Putamen (tissue), 1 donor: ENCODE measurements around the gene CACNA2D2.
A peak's percentile ranks its signal among the peaks of the same experiment; 100 is the strongest.

ENCODE experiments used
- DNase-seq: peaks from one replicate; pipeline ENCODE4 v3.0.0-alpha.2; 2016; ENCODE audit warnings: low spot score

CACNA2D2 gene

GRCh38 chr3:50427217-50427616, 76.2 kb downstream of the CACNA2D2 start:
- DNase-seq: no peak

- no peak for DNase-seq
Observed at GRCh38 chr3:50425911-50426310, 77.5 kb downstream of the CACNA2D2 start.

- no peak for DNase-seq
Observed at GRCh38 chr3:50423543-50423942, 79.9 kb downstream of the CACNA2D2 start.

DNA sequence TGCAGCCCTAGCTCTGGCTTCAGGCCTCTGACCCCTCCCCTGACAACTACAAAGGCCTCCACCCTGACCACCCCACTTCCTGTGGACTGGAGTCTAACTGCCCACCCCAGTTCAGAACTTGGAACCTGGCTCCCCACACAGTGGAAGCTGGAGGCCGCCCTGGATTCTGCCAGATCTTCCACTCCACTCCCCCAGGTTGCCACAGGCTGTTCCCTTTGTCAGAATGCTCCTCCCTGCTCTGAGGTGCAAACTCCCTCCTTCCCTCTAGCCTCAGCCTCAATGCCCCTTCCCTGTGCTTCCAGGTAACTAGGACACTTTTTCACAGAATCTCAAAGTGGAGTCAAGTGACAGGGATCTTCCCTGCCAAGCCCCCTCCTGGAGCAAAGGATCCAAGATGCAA, 81.3 kb downstream of the CACNA2D2 start:
- no peak for DNase-seq

DNA sequence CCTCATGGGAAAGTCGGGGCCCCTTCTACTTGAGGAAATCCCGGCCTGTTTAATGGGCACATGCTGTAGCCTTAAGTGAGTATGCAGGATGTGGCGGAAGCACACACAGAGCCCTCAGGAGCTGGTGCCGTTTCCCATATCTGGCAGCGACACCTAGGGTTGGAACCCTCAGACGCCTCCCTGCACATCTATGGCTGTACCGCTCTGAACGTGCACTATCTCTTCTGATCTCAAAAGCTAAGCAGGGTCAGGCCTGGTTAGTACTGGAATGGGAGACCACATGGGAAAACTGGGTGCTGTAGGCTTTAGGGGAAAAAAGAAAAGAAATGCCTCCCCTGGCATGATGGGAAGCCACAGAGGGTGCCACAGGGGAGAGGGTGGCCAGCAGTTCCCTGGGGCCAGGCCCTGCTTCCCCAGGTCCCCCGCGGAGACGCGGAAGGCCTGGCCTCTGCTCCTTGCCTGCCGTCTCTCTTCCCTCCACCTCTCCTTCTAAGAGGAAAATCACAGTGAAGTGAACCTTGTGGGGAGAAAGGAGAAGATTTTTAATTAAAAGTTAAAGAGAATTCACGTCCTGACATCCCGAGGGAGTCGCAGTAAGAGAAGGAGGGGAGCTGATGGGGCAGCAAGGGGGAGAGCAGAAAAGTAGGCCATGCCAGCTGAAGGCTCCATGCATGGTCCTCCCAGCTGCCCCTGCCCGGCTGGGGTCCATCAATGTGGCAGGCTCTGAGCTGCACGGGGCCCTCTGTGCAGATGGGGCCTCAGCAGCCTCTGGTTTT, 83.7 kb downstream of the CACNA2D2 start:
- no peak for DNase-seq

DNA sequence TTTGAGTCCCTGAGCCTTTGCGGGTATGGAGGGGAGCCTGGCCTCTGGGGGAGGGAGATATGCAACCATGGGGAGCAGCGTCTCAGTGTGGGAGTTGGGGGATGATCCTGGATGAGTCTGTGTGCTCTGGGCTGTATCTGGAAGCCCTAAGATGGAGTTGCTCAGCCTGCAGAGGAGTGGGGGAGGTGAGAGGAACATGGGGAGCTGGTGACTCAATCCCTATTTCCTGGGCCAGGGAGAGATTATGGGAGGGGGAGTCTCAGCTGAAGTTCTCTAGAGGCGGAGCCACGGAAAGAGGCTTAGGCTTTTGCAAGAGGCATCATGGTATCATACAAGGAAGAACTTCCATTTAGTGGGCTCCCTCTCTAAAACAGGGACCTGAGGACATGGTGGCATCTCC, 84.6 kb downstream of the CACNA2D2 start:
- DNase-seq: peak; percentile 33

DNA sequence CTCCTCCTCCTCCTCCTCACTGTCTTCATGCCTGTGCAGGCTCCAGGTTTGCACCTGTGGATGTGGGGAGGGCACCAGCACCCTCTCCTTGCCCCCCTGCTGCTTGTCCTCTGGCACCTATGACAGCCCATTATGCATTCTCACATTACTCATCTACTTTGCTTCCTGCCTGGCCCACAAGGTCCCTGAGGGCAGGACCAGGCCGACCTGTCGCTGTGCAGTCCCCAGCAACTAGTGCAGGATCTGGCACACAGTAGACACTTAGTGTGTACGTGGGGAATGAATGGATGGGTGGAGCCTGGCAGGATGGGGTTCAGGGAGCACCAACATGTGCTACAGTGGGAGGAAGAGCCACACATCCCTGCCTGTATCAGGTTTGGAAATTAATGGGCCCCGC, 85.8 kb downstream of the CACNA2D2 start:
- no peak for DNase-seq

DNA sequence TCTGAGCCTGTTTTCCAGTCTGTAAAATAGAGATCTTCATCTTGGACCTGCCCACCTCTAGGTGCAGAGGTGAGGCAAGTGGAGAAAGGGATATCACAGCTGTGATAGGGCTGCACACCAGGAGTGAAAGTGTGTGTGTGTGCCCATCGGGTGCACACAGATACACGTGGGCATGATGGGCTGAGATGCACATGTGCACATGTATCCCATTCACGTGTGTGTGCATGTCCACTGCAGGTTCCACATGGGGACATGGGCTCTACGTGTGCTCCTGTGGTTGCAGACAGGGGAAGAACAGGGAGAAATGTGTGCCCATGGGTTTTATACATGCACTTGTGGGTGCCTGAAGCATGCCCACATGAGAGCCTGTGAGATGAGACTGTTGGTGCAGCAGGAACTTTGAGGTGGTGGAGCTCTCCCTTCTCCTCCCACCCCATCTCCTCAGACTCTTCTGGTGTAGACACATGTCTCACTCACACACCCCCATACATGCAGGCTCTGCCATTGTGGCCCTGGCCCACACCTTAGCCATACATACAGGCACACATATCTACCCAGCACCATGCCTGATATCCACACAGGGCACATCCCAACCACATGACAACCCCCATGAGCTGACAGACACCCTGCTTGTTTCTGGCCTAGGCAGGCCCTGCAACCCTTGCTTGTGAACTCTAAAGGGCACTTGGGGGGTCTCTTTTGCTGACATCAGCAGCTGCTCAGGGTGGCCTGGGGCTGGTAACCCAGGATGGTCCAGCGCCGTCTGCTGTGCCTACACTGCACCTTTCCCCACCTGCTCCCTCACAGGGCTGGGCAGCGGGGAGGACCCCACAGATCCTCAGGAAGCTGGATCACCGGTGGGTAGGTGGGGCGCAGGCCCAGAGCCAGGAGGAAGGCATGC, 86.4 kb downstream of the CACNA2D2 start:
- peak; percentile 14 for DNase-seq

DNA sequence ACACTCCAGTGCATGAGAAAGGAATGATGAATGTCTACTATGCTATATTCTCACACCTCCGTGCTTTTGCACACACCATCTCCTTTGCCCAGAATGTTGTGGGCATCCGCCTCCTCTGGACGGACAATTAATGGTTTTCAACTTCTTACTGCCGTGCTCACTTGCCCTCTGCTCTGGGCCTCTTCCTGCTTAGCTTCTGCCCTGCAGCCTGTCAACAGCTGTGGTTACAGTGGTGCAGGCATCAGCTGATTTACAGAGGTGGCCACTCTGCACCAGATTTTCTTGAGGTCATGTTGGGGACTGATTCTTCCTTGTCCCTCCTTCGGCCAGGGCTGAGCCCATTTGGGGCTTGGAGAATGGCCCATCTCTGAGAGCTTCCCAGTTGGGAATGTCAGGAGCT, 87.6 kb downstream of the CACNA2D2 start:
- DNase-seq: no peak

GRCh38 chr3:50415061-50415460, 88.4 kb downstream of the CACNA2D2 start:
- DNase-seq: no peak

- no peak for DNase-seq
Observed at GRCh38 chr3:50414616-50415015, 88.8 kb downstream of the CACNA2D2 start.

- DNase-seq: no peak
Observed at GRCh38 chr3:50412231-50412754, 91.1 kb downstream of the CACNA2D2 start.

DNA sequence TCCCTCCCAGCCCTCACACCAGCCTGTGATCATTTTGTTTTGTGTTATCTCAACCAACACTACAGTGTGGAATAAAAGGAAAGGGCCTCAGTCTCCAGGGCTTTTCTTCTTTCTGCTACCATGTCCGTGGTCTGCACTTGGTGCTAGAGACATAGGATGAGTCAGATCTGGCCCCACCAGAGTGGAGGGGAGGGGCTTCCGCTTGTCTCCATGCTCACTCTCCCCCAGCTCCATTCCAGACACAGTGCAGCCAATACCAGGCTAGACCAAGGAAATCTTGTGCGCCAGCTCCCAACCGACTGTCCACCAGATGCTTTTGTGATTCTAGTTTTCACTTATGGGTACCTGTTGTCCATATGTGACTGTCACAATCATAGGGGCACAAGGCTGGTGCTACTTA, 92.2 kb downstream of the CACNA2D2 start:
- no peak for DNase-seq

GRCh38 chr3:50410608-50411139, 92.8 kb downstream of the CACNA2D2 start:
- DNase-seq: no peak

- DNase-seq: no peak
Observed at GRCh38 chr3:50410185-50410584, 93.2 kb downstream of the CACNA2D2 start.

- DNase-seq: no peak
Observed at GRCh38 chr3:50408443-50408944, 94.9 kb downstream of the CACNA2D2 start.

GRCh38 chr3:50406487-50406886, 96.9 kb downstream of the CACNA2D2 start:
- no peak for DNase-seq

GRCh38 chr3:50405249-50405648, 98.2 kb downstream of the CACNA2D2 start:
- DNase-seq: no peak

DNA sequence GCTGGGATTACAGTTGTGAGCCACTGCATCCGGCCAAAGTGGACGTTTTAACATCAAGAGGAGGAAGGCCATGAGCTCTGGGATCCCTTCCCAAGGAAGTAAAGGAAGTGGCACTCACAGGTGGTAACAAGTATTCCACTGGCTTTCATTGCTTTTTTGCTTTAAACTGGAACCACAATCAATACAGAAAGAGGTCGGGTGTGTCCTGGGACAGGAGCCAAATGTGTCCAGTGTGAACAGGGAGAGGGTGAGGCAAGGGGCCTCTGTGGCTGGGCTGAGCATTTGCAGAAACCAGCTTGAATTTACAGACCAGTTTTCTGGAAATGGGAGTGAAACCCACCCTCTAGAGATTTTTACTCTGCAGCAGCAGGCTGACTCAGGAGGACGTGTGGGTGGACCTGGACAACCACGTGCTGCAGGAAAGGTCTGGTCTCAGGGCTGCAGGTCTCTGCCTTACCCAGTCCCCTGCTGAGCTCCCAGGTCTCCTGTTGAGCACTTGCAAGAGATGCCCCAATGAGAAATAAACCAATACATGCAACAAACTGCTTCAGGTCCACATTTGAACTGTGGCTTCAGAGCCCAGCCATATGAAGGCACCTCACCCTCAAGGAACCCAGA, 101.3 kb downstream of the CACNA2D2 start:
- no peak for DNase-seq

DNA sequence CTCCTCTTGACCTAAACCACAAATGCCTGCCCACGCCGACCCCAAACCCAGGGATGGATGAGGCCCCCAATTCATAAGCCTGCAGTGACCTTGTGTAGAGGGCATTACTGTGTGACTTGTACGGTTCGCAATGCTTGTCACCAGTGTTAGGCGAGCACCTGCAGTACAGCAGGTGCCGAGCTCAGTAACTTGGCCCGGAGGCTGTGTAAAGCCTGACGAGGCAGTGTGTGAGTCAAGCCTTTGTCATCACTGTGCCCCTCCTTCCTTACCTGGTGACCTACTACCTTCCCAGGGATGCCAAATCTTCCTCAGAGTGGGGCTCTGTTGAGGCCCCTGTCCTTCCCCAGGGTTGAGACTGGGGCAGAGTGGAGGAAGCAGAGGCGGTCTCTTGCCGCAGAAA, 106.9 kb downstream of the CACNA2D2 start:
- DNase-seq: no peak

GRCh38 chr3:50395070-50395860, 108.2 kb downstream of the CACNA2D2 start:
- no peak for DNase-seq
